ENCODE measurements around the gene VMAC. TPM values are rescaled to one million over a fixed set of nuclear protein-coding genes. Genes with fewer than 3 reads are reported as not detected.

The VMAC gene
- total RNA-seq, 1 donor from 2014 or later, result 7.1 TPM

DNA sequence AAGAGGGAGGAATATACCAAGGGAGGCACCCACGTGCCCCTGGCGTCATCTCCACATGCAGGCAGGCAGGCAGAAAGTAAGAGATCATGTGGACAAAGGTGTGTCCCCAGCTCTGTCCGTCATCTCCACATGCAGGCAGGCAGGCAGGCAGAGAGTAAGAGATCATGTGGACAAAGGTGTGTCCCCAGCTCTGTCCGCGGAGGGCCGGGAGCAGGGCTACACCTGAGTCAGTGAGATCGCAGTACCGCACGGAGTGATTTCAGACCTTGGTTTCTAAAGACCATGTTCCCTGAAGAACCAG lies 31.6 kb downstream of the VMAC start:
- Mint-ChIP-seq H3K27ac (peak overlapping the region; percentile 77), H3K4me3 (no peak overlapping the region), H3K27me3 (no peaks in the 10 kb centered on the region), H3K4me1 (ENCODE audit: unreplicated experiment) (peaks cover 29% of the 10 kb centered on the region), H3K9me3 (no peaks in the 10 kb centered on the region), H3K36me3 (peaks cover 3% of the 10 kb centered on the region)
- TF ChIP-seq, protein P1, sequence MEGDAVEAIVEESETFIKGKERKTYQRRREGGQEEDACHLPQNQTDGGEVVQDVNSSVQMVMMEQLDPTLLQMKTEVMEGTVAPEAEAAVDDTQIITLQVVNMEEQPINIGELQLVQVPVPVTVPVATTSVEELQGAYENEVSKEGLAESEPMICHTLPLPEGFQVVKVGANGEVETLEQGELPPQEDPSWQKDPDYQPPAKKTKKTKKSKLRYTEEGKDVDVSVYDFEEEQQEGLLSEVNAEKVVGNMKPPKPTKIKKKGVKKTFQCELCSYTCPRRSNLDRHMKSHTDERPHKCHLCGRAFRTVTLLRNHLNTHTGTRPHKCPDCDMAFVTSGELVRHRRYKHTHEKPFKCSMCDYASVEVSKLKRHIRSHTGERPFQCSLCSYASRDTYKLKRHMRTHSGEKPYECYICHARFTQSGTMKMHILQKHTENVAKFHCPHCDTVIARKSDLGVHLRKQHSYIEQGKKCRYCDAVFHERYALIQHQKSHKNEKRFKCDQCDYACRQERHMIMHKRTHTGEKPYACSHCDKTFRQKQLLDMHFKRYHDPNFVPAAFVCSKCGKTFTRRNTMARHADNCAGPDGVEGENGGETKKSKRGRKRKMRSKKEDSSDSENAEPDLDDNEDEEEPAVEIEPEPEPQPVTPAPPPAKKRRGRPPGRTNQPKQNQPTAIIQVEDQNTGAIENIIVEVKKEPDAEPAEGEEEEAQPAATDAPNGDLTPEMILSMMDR (conservative IDR thresholded peaks at IDR 0.05), result no peak
- no peak for DNase-seq (ENCODE audit: extremely low spot score, unreplicated experiment)

DNA sequence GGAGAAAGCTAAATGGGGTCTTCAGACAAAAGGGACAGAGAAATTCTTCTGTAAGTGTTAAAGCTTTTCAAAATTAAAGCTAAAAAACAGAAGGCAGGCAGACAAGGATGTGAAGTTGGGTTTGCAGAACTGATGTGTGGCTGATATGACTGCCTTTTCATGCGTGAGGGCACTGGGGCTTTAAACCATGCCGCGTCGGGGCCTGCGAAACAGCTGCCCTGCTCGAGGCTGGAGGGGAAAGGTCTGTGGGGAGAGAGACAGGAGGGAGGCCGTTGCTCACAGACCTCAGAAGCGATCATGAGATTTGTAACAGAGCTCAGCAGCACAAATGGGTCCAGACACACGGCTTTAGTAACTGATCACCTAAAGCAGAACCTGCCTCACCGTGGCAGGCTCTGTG lies 32.9 kb downstream of the VMAC start:
- DNase-seq (ENCODE audit: extremely low spot score, unreplicated experiment), result no peak
- peak overlapping the region; percentile 51 for H3K27ac Mint-ChIP-seq
- peaks cover 36% of the 10 kb centered on the region for H3K4me1 Mint-ChIP-seq (ENCODE audit: unreplicated experiment)
- TF ChIP-seq, protein P1 (conservative IDR thresholded peaks at IDR 0.05), result no peak
- no peaks in the 10 kb centered on the region for H3K27me3 Mint-ChIP-seq
- H3K36me3 Mint-ChIP-seq, result peaks cover 3% of the 10 kb centered on the region
- H3K9me3 Mint-ChIP-seq, result no peaks in the 10 kb centered on the region
- no peak overlapping the region for H3K4me3 Mint-ChIP-seq

DNA sequence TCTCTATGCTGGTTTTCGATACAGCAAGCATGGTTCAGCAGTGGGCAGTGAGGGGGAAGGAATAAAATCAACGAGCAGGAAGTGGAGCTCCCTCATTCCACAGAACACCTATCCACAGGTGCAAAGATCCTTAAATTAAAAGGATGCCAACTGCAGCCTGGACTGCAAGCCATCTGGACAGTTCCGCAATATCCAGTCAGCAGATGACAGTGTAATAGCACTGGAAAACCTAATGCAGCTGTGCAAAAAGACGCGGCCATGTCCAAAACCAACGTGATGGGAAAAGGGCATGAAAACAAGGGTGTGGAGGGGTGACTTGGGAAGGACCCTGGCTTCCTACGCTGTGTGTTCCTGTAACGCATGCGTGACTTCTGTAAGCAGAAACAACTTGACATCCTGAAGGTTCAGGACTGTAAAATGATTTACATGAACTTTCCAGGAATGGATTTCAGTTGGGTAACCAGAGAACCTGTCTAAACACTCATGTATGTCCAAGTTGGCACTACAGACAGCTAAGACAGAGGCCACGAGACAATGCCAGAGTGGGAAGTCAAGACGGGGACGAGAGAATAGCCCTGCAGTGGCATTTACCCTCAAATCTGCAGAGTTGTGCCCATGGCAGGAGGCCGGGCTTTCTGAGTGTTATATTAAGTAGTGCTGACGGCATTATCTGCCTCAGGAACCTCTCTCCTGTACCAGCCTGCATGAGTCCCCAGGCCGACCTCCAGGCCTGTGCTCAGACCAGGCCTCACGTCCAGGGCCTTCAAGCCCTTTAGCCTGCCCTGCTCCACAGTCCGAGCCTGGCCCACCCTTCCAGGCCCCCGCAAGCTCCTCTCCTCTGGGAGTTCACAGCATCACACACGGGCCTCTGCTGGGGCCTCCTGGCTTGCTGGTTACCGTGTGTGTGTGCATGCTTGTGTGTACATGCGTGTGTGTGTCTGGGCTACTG lies 35.9 kb downstream of the VMAC start:
- no peak for DNase-seq (ENCODE audit: extremely low spot score, unreplicated experiment)
- H3K27me3 Mint-ChIP-seq, result no peaks in the 10 kb centered on the region
- H3K27ac Mint-ChIP-seq, result no peak overlapping the region
- peaks cover 44% of the 10 kb centered on the region for H3K4me1 Mint-ChIP-seq (ENCODE audit: unreplicated experiment)
- no peak overlapping the region for H3K4me3 Mint-ChIP-seq
- H3K36me3 Mint-ChIP-seq, result peaks cover 3% of the 10 kb centered on the region
- TF ChIP-seq, protein P1 (conservative IDR thresholded peaks at IDR 0.05), result no peak
- no peaks in the 10 kb centered on the region for H3K9me3 Mint-ChIP-seq

DNA sequence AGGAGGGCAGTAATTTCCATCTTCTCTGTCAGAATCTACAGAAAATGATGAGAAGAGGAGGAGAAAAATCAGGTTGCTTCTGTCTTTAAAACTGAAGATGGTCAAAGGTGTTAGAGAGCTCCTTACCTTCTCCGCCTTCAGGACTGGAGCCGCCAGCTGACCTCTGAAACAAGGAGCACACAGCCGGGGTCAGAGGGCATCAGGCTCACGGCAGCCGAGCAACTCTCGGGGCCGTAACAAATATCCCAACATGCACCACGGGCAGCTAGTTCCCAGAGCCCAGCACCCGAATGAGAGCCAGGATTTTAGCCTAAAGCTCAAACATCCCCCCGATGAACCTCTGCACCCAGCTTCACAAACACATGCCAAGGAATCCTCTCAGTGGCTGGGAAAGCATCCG lies 37.0 kb downstream of the VMAC start:
- H3K36me3 Mint-ChIP-seq, result peaks cover 3% of the 10 kb centered on the region
- TF ChIP-seq, protein P1 (conservative IDR thresholded peaks at IDR 0.05), result no peak
- no peaks in the 10 kb centered on the region for H3K9me3 Mint-ChIP-seq
- H3K27me3 Mint-ChIP-seq, result no peaks in the 10 kb centered on the region
- no peak for DNase-seq (ENCODE audit: extremely low spot score, unreplicated experiment)
- no peak overlapping the region for H3K27ac Mint-ChIP-seq
- H3K4me3 Mint-ChIP-seq, result no peak overlapping the region
- peaks cover 44% of the 10 kb centered on the region for H3K4me1 Mint-ChIP-seq (ENCODE audit: unreplicated experiment)

DNA sequence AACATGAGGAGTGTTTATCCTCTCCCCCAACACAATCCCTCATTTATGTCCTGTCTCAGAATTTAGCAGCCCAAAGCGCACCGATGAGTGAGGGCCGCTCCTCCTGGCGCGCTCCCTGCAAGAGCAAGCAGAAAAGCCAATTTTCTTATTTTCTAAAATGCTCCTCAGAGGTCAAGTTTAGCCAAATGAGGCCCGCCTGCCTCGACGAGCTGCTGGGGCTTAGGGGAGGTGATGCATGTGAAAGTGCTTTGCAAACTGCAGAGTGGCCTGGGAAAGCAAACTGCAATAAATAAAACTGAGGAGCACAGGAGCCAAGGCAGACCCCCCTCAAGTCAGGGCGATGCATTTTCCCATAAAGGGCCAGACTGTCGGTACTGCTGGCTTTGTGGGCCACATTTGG lies 38.4 kb downstream of the VMAC start:
- TF ChIP-seq, protein P1 (conservative IDR thresholded peaks at IDR 0.05), result no peak
- Mint-ChIP-seq H3K9me3 (no peaks in the 10 kb centered on the region), H3K36me3 (no peaks in the 10 kb centered on the region), H3K4me1 (ENCODE audit: unreplicated experiment) (peaks cover 46% of the 10 kb centered on the region), H3K27ac (no peak overlapping the region), H3K27me3 (no peaks in the 10 kb centered on the region), H3K4me3 (peak overlapping the region; percentile 9)
- DNase-seq (ENCODE audit: extremely low spot score, unreplicated experiment), result no peak
